H1 (cell line): Measurements from ENCODE around the gene BBS9. TPM values are rescaled to one million over a fixed set of nuclear protein-coding genes. Genes with fewer than 3 reads are reported as not detected.

Experiments used
- CTCF ChIA-PET: fragments of 300-600 bp; sonication (Branson Sonifier 250); formaldehyde crosslinking; loops from one replicate; lab custom pipeline; 2021; ENCODE audit not compliant: partially characterized antibody; lab: Charles Lee
- POLR2A ChIA-PET: fragments of 300-600 bp; sonication (Branson Sonifier 250); formaldehyde crosslinking; loops from one replicate; lab custom pipeline; 2021; ENCODE audit warnings: inconsistent platforms; ENCODE audit not compliant: partially characterized antibody; lab: Charles Lee
- DNase-seq, 2 experiments: peaks; one replicate each; pipeline versions ENCODE4 v3.0.0 to v3.0.0-alpha.2; 2010 to 2022; ENCODE audit warnings: low spot score in 2 of 2, low read depth in 1 of 2, mixed read lengths in 1 of 2
- FAIRE-seq: peaks from 2 replicates; lab custom pipeline; 2011; peaks lifted over from hg19 to GRCh38; lab: Jason Lieb, UNC
- H2AFZ ChIP-seq: 2 replicates; pipeline ENCODE4 v1.8.1; 2012; ENCODE audit warnings: low read length, inconsistent platforms
- H2AK5ac ChIP-seq: 2 replicates; pipeline ENCODE4 v1.6.1; 2013; ENCODE audit warnings: low read depth, low read length
- H2BK120ac ChIP-seq: replicated peaks from 2 replicates; pipeline ENCODE3; 2013; ENCODE audit warnings: low read depth, low read length, inconsistent platforms
- H2BK12ac ChIP-seq: 2 replicates; pipeline ENCODE4 v1.6.1; 2013; ENCODE audit warnings: low read depth, low read length
- H2BK15ac ChIP-seq: 2 replicates; pipeline ENCODE4 v1.6.1; 2013; ENCODE audit warnings: low read length
- H2BK20ac ChIP-seq: 2 replicates; pipeline ENCODE4 v1.6.1; 2013; ENCODE audit warnings: low read length
- H2BK5ac ChIP-seq: 2 replicates; pipeline ENCODE4 v1.6.1; 2013; ENCODE audit warnings: low read depth, low read length
- H3K14ac ChIP-seq: 2 replicates; pipeline ENCODE4 v1.6.1; 2013; ENCODE audit warnings: inconsistent platforms; ENCODE audit not compliant: insufficient read length
- H3K18ac ChIP-seq: 2 replicates; pipeline ENCODE4 v1.6.1; 2013; ENCODE audit warnings: low read length; ENCODE audit errors: extremely low read depth
- H3K23ac ChIP-seq: 2 replicates; pipeline ENCODE4 v1.6.1; 2013; ENCODE audit warnings: inconsistent platforms; ENCODE audit not compliant: insufficient read length
- H3K23me2 ChIP-seq: 2 replicates; pipeline ENCODE4 v1.6.1; 2013; ENCODE audit warnings: low read depth, low read length
- H3K27ac ChIP-seq: 2 replicates; pipeline ENCODE4 v1.6.1; 2011; ENCODE audit warnings: low read depth, low read length, inconsistent platforms
- H3K27me3 ChIP-seq, 4 experiments: replicated peaks in 1 of 4; 1 replicate in 1 of 4; 2 replicates in 3 of 4; pipeline versions ENCODE4 v1.6.1 to v1.8.1; 2011 to 2013; ENCODE audit warnings: low read length in 3 of 4, mild to moderate bottlenecking in 3 of 4, inconsistent platforms in 2 of 4, mixed read lengths in 2 of 4, moderate library complexity in 1 of 4; ENCODE audit not compliant: control insufficient read depth in 3 of 4, insufficient read depth in 3 of 4; ENCODE audit errors: extremely low read depth in 1 of 4
- H3K36me3 ChIP-seq, 4 experiments: 2 replicates each; pipeline versions ENCODE4 v1.6.1 to v1.8.1; 2011 to 2013; ENCODE audit warnings: mild to moderate bottlenecking in 4 of 4, low read length in 3 of 4, moderate library complexity in 2 of 4, control low read depth in 1 of 4, inconsistent platforms in 1 of 4; ENCODE audit not compliant: insufficient read depth in 4 of 4, control insufficient read depth in 2 of 4
- H3K4ac ChIP-seq: replicated peaks from 2 replicates; pipeline ENCODE3; 2013; ENCODE audit warnings: low read length, low read depth, mixed read lengths, inconsistent platforms; ENCODE audit not compliant: insufficient read length
- H3K4me1 ChIP-seq, 4 experiments: replicated peaks in 1 of 4; 1 replicate in 1 of 4; 2 replicates in 3 of 4; pipeline versions ENCODE4 v1.6.1 to v1.8.1; 2011 to 2013; ENCODE audit warnings: low read length in 3 of 4, inconsistent platforms in 2 of 4, mixed read lengths in 1 of 4; ENCODE audit not compliant: insufficient read depth in 4 of 4, control insufficient read depth in 3 of 4
- H3K4me2 ChIP-seq, 2 experiments: 2 replicates each; pipeline versions ENCODE4 v1.6.1 to v1.8.1; 2011 to 2013; ENCODE audit warnings: low read depth in 2 of 2, low read length in 2 of 2, control low read depth in 1 of 2, inconsistent platforms in 1 of 2, mild to moderate bottlenecking in 1 of 2; ENCODE audit not compliant: insufficient read depth in 1 of 2
- H3K4me3 ChIP-seq, 4 experiments: fragments of 200-600, 300-600 bp in 1 of 4; sonication (generic), shearing (Covaris generic), sonication (Bioruptor Twin) in 1 of 4; 2 replicates each; pipeline versions ENCODE4 v1.5.1 to v1.8.1; 2011 to 2016; ENCODE audit warnings: low read length in 4 of 4, low read depth in 3 of 4, control low read depth in 2 of 4, inconsistent platforms in 2 of 4, mild to moderate bottlenecking in 2 of 4, mixed read lengths in 1 of 4, moderate library complexity in 1 of 4; ENCODE audit not compliant: insufficient read depth in 2 of 4; ENCODE audit errors: extremely low read depth in 1 of 4
- H3K56ac ChIP-seq: replicated peaks from 2 replicates; pipeline ENCODE3; 2013; ENCODE audit warnings: low read depth, mild to moderate bottlenecking, mixed read lengths, low read length, inconsistent platforms; ENCODE audit not compliant: insufficient read length
- H3K79me1 ChIP-seq: 2 replicates; pipeline ENCODE4 v1.6.1; 2013; ENCODE audit warnings: low read depth, low read length, control low read depth
- H3K79me2 ChIP-seq, 2 experiments: 2 replicates each; pipeline versions ENCODE4 v1.6.1 to v1.8.1; 2012 to 2013; ENCODE audit warnings: low read length in 2 of 2, mild to moderate bottlenecking in 2 of 2, inconsistent platforms in 1 of 2; ENCODE audit not compliant: insufficient read depth in 2 of 2, control insufficient read depth in 1 of 2
- H3K9ac ChIP-seq, 4 experiments: replicated peaks in 1 of 4; 1 replicate in 1 of 4; 2 replicates in 3 of 4; pipeline versions ENCODE4 v1.6.1 to v1.8.1; 2011 to 2013; ENCODE audit warnings: low read depth in 3 of 4, low read length in 3 of 4, control low read depth in 2 of 4, mild to moderate bottlenecking in 2 of 4, moderate library complexity in 2 of 4, inconsistent platforms in 1 of 4; ENCODE audit errors: extremely low read depth in 1 of 4
- H3K9me3 ChIP-seq, 2 experiments: 2 replicates each; pipeline versions ENCODE4 v1.6.1 to v1.8.1; 2012 to 2013; ENCODE audit warnings: mild to moderate bottlenecking in 2 of 2, moderate library complexity in 2 of 2, control low read depth in 1 of 2, inconsistent platforms in 1 of 2, low read depth in 1 of 2, low read length in 1 of 2, mixed read lengths in 1 of 2; ENCODE audit not compliant: insufficient read depth in 2 of 2
- H4K20me1 ChIP-seq, 2 experiments: replicated peaks in 1 of 2; 2 replicates each; pipeline versions ENCODE3 to v1.8.1; 2011 to 2013; ENCODE audit warnings: inconsistent platforms in 2 of 2, low read length in 2 of 2, mild to moderate bottlenecking in 1 of 2; ENCODE audit not compliant: insufficient read depth in 2 of 2, control insufficient read depth in 1 of 2
- H4K5ac ChIP-seq: 2 replicates; pipeline ENCODE4 v1.6.1; 2013; ENCODE audit warnings: low read length, low read depth, mixed read lengths, inconsistent platforms; ENCODE audit not compliant: insufficient read length
- H4K8ac ChIP-seq: 2 replicates; pipeline ENCODE4 v1.8.0; 2013; ENCODE audit warnings: mild to moderate bottlenecking, moderate library complexity, low read length, inconsistent platforms; ENCODE audit not compliant: insufficient read depth; ENCODE audit errors: extremely low read depth
- H4K91ac ChIP-seq: replicated peaks from 2 replicates; pipeline ENCODE3; 2013; ENCODE audit warnings: low read length, mixed read lengths, inconsistent platforms; ENCODE audit not compliant: insufficient read length
- CHD2 ChIP-seq: IDR thresholded peaks from 2 replicates; pipeline ENCODE4 v1.6.1; 2012; ENCODE audit warnings: low read length, improper control_type of control experiment
- EGR1 ChIP-seq: IDR thresholded peaks from 2 replicates; pipeline ENCODE4 v1.6.1; 2011; ENCODE audit warnings: low read depth, low read length, borderline replicate concordance
- EP300 ChIP-seq, 2 experiments: IDR thresholded peaks; 1 replicate in 1 of 2; 2 replicates in 1 of 2; pipeline ENCODE4 v1.6.1; 2011 to 2012; ENCODE audit warnings: low read depth in 2 of 2, low read length in 2 of 2, mild to moderate bottlenecking in 2 of 2, borderline replicate concordance in 1 of 2, inconsistent platforms in 1 of 2, moderate library complexity in 1 of 2
- FOSL1 ChIP-seq: IDR thresholded peaks from 2 replicates; pipeline ENCODE4 v1.6.1; 2011; ENCODE audit warnings: mild to moderate bottlenecking, low read depth, low read length, moderate library complexity; ENCODE audit not compliant: insufficient read depth
- JUN ChIP-seq: IDR thresholded peaks from 2 replicates; pipeline ENCODE4 v1.6.1; 2011; ENCODE audit warnings: low read depth, mild to moderate bottlenecking, improper control_type of control experiment, low read length
- KDM1A ChIP-seq: fragments of 200-600, 300-600 bp; sonication (generic); IDR thresholded peaks from 2 replicates; pipeline ENCODE4 v1.7.1; 2016; ENCODE audit warnings: mild to moderate bottlenecking, low read length, borderline replicate concordance
- POU5F1 ChIP-seq: IDR thresholded peaks from 2 replicates; pipeline ENCODE4 v1.6.1; 2011; ENCODE audit warnings: low read depth, mild to moderate bottlenecking, low read length, moderate library complexity
- RBBP5 ChIP-seq: IDR thresholded peaks from 2 replicates; pipeline ENCODE4 v1.7.1; 2012; ENCODE audit warnings: low read depth, mild to moderate bottlenecking, inconsistent platforms, low read length, moderate library complexity, borderline replicate concordance
- TCF12 ChIP-seq: IDR thresholded peaks from 2 replicates; pipeline ENCODE4 v1.6.1; 2011; ENCODE audit warnings: low read depth, mild to moderate bottlenecking, low read length
- WGBS, 2 experiments: shearing (Covaris generic) in 1 of 2; methylation state at CpG; one replicate each; pipeline versions ENCODE4 v1.1.6 to v1.1.7; 2013 to 2015; ENCODE audit warnings: low lambda C conversion rate in 2 of 2, mixed read lengths in 2 of 2, inconsistent platforms in 1 of 2, low coverage in 1 of 2, missing lambda C conversion rate in 1 of 2; ENCODE audit not compliant: insufficient replicate concordance in 2 of 2, insufficient coverage in 1 of 2, insufficient read length in 1 of 2; ENCODE audit errors: extremely low coverage in 1 of 2, missing lambda C conversion rate in 1 of 2; 5-methylcytosine and 5-hydroxymethylcytosine counted together
- polyA plus RNA-seq, 7 experiments: library from polyadenylated mRNA; depleted of rRNA in 3 of 7; stranded (reverse) in 5 of 7; unstranded in 2 of 7; fragments of >200 nt in 5 of 7; fragments of 200-250 nt in 2 of 7; gene quantifications; 1 replicate in 5 of 7; 2 replicates in 1 of 7; 4 replicates in 1 of 7; pipeline versions ENCODE4 v1.2.1 to v1.2.3, GENCODE V29; 2011 to 2013; ENCODE audit warnings: missing spikeins in 2 of 7, mixed read lengths in 2 of 7
- total RNA-seq: library from RNA; stranded (reverse); fragmentation: NEBNext Ultra II Directional; extraction: Animal tissue kit (Norgen Biotek cat#: 25700); gene quantifications from 2 replicates; pipeline ENCODE4 v1.2.1, GENCODE V29; 2021

BBS9 gene
- total and polyA plus RNA-seq, 2 of the 8 experiments (the other 6 are each of a cell fraction or from before 2014, with no cell fraction given) = 22.3 to 37.0 TPM

GRCh38 chr7:33355386-33355785, 226.0 kb downstream of the BBS9 start:
- Histone ChIP-seq H2BK20ac (no peak overlapping the region), H3K4ac (no peak overlapping the region), H3K27me3 (no peaks in the 10 kb centered on the region), H4K5ac (no peak overlapping the region), H2AK5ac (no peak overlapping the region), H3K18ac (no peak overlapping the region), H3K27ac (no peak overlapping the region), H3K4me2 (no peak overlapping the region; a peak in 1 of 4 replicates), H3K9me3 (no peaks in the 10 kb centered on the region), H3K36me3 (peaks cover 0 to under 1% (median 0%) of the 10 kb centered on the region in 4 experiments; a peak in 2 of 8 replicates), H3K79me2 (peaks cover 0 to 53% of the 10 kb centered on the region in 2 experiments; a peak in 2 of 4 replicates), H3K23ac (no peak overlapping the region), H3K79me1 (no peaks in the 10 kb centered on the region), H4K8ac (no peak overlapping the region), H3K9ac (no peak overlapping the region), H3K4me3 (peak overlapping the region in 1 of 4 experiments; percentile 55; a peak in 1 of 8 replicates), H4K20me1 (no peaks in the 10 kb centered on the region), H3K56ac (no peak overlapping the region), H2BK15ac (no peak overlapping the region), H3K23me2 (no peaks in the 10 kb centered on the region), H4K91ac (no peak overlapping the region), H2BK5ac (no peak overlapping the region), H2BK120ac (no peak overlapping the region), H2AFZ (no peak overlapping the region), H2BK12ac (no peak overlapping the region), H3K14ac (no peak overlapping the region), H3K4me1 (peaks cover 0 to 10% (median 0%) of the 10 kb centered on the region in 4 experiments; a peak in 1 of 7 replicates)
- FAIRE-seq = no peak
- no peak for TF ChIP-seq EGR1
- no peak for TF ChIP-seq JUN
- no peak for TF ChIP-seq FOSL1
- TF ChIP-seq KDM1A = no peak
- no peak for TF ChIP-seq EP300 (IDR thresholded peaks at IDR 0.05; ENCODE audit: borderline replicate concordance in 1 of 2, low read depth in 2 of 2, low read length in 2 of 2)
- no peak for TF ChIP-seq POU5F1
- no peak for TF ChIP-seq RBBP5
- TF ChIP-seq TCF12 = no peak
- no peak for TF ChIP-seq CHD2
- POLR2A ChIA-PET = interaction anchor here (1.0 kb wide), 1 partner anchor 11 kb away, joined by 4 read pairs; no protein-coding TSS in a partner anchor
- CTCF ChIA-PET = interaction anchor here (0.6 kb wide), 1 partner anchor 272 kb away, joined by 4 read pairs; no protein-coding TSS in a partner anchor
- no peak for DNase-seq
- WGBS, 2 experiments = 93% methylated on average over 1 of the region's 1 CpG; no CpG with 5 or more reads in 1 of the 2 experiments
